Suppressor macrophage treated with lipopolysaccharide for 1 hour (primary cell): Measurements from ENCODE around the gene NXPE3.

Experiments
- DNase-seq, 3 donors: peaks; one replicate each; pipeline ENCODE4 v3.0.0-alpha.2; 2020 to 2022

Gene NXPE3

GRCh38 chr3:101803173-101803782, 24.3 kb downstream of the NXPE3 start:
- DNase-seq = peak; percentile 88 to 92 (median 90)

GRCh38 chr3:101803939-101804338, 24.9 kb downstream of the NXPE3 start:
- DNase-seq = no peak

GRCh38 chr3:101806491-101806890, 27.5 kb downstream of the NXPE3 start:
- no peak for DNase-seq

GRCh38 chr3:101807888-101808287, 28.9 kb downstream of the NXPE3 start:
- DNase-seq = no peak

GRCh38 chr3:101809178-101810021, 30.4 kb downstream of the NXPE3 start:
- peak; percentile 72 to 80 (median 75) for DNase-seq

- DNase-seq = peak in 1 of 3 donors; percentile 25
These were observed 31.0 kb downstream of the NXPE3 start for GRCh38 chr3:101810022-101810418.

GRCh38 chr3:101811875-101812274, 32.9 kb downstream of the NXPE3 start:
- DNase-seq = no peak

- no peak for DNase-seq
These were observed 33.9 kb downstream of the NXPE3 start for GRCh38 chr3:101812895-101813294.

GRCh38 chr3:101813817-101814440, 34.9 kb downstream of the NXPE3 start:
- DNase-seq = peak; percentile 48 to 82 (median 79)

- no peak for DNase-seq
These were observed 35.8 kb downstream of the NXPE3 start for GRCh38 chr3:101814835-101815234.

- DNase-seq = no peak
These were observed 37.5 kb downstream of the NXPE3 start for GRCh38 chr3:101816215-101817149.

- no peak for DNase-seq
These were observed 39.0 kb downstream of the NXPE3 start for GRCh38 chr3:101817992-101818391.

GRCh38 chr3:101819649-101820206, 40.7 kb downstream of the NXPE3 start:
- DNase-seq = peak; percentile 54 to 88 (median 85)

- DNase-seq = no peak
These were observed 42.5 kb downstream of the NXPE3 start for GRCh38 chr3:101821503-101821902.

- no peak for DNase-seq
These were observed 44.5 kb downstream of the NXPE3 start for GRCh38 chr3:101823525-101823924.

- DNase-seq = peak in 2 of 3 donors; percentile 24 to 55
These were observed 45.7 kb downstream of the NXPE3 start for GRCh38 chr3:101824702-101825101.

GRCh38 chr3:101825904-101826445, 47.0 kb downstream of the NXPE3 start:
- DNase-seq = no peak

- peak; percentile 99 to 100 (median 100) for DNase-seq
These were observed 48.5 kb downstream of the NXPE3 start for GRCh38 chr3:101827211-101828174.

GRCh38 chr3:101828276-101828675, 49.3 kb downstream of the NXPE3 start:
- no peak for DNase-seq

- DNase-seq = peak; percentile 61 to 74 (median 71)
These were observed 49.9 kb downstream of the NXPE3 start for GRCh38 chr3:101828691-101829436.
